HEK293T (cell line): ENCODE data around the gene TGFBR2.

Source experiments
- ELF4 ChIP-seq: fragments of 450-650 bp; IDR thresholded peaks from 2 replicates; pipeline ENCODE4 v1.6.1; 2017; ENCODE audit warnings: antibody characterized with exemption
- FOXA1 ChIP-seq: fragments of 450-650 bp; IDR thresholded peaks from 2 replicates; pipeline ENCODE4 v1.6.1; 2016; ENCODE audit warnings: mild to moderate bottlenecking
- SP1 ChIP-seq: fragments of 450-650 bp; IDR thresholded peaks from 2 replicates; pipeline ENCODE4 v1.6.1; 2017
- ZNF384 ChIP-seq: fragments of 450-650 bp; IDR thresholded peaks from 2 replicates; pipeline ENCODE4 v1.6.1; 2016

- TF ChIP-seq FOXA1 (no peak), ZNF384 (no peak), ELF4 (no peak), SP1 (no peak)
Measured at GRCh38 chr3:30679045-30679444, 72.6 kb downstream of the TGFBR2 start.
